ENCODE results near the gene IGF2BP1. TPM values are rescaled to one million over a fixed set of nuclear protein-coding genes. Genes with fewer than 3 reads are reported as not detected.

IGF2BP1 gene
- total and polyA plus RNA-seq, 2 of the 8 experiments (the other 6 are each of a cell fraction or from before 2014, with no cell fraction given) = 41.6 to 513 TPM

- TF ChIP-seq CHD7 (IDR thresholded peaks at IDR 0.05; ENCODE audit: insufficient replicate concordance, low read length) = no peak
Observed at GRCh38 chr17:49076573-49077384, 79.6 kb downstream of the IGF2BP1 start (continued).
